Prostate gland (tissue), 2 donors: ENCODE results near the gene SORBS2. TPM values are rescaled to one million over a fixed set of nuclear protein-coding genes. Genes with fewer than 3 reads are reported as not detected.
A peak's percentile ranks its signal among the peaks of the same experiment; 100 is the strongest.

Experiments
- DNase-seq: peaks from one replicate; pipeline ENCODE4 v3.0.0-alpha.2; 2019; ENCODE audit warnings: low spot score
- H3K27ac ChIP-seq, 2 donors: fragments of 200-600 bp; sonication (generic); 2 replicates each; pipeline ENCODE4 v1.5.1; 2017 to 2019
- H3K27me3 ChIP-seq: fragments of 200-600 bp; sonication (generic); replicated peaks from 2 replicates; pipeline ENCODE4 v1.5.1; 2019; ENCODE audit not compliant: insufficient read depth
- H3K36me3 ChIP-seq, 2 donors: fragments of 200-600 bp; sonication (generic); 1 replicate in 1 of 2; 2 replicates in 1 of 2; pipeline versions ENCODE4 v1.5.1 to v1.8.1; 2017 to 2019
- H3K4me1 ChIP-seq: fragments of 200-600 bp; sonication (generic); replicated peaks from 2 replicates; pipeline ENCODE4 v1.5.1; 2019
- H3K4me3 ChIP-seq, 2 donors: fragments of 200-600 bp; sonication (generic); 2 replicates each; pipeline ENCODE4 v1.5.1; 2017 to 2019
- H3K9me3 ChIP-seq: fragments of 200-600 bp; sonication (generic); 2 replicates; pipeline ENCODE4 v1.5.1; 2017
- POLR2A ChIP-seq: fragments of 450-650 bp; IDR thresholded peaks from one replicate; pipeline ENCODE4 v1.6.1; 2016; ENCODE audit warnings: antibody characterized with exemption, mild to moderate bottlenecking
- POLR2AphosphoS5 ChIP-seq: sonication (generic); formaldehyde crosslinking; IDR thresholded peaks from one replicate; pipeline ENCODE4 v1.6.1; 2017; ENCODE audit warnings: antibody characterized with exemption
- WGBS: methylation state at CpG from one replicate; pipeline ENCODE4 v1.1.5; 2018; 5-methylcytosine and 5-hydroxymethylcytosine counted together
- intact Hi-C: fragments of 100-400 bp; cut with DNase I; formaldehyde crosslinking; loops from one replicate; pipeline ENCODE4 v1.14.2; 2022
- total RNA-seq, 2 donors: library from RNA; depleted of rRNA; stranded (reverse); fragments of >200 nt; gene quantifications; one replicate each; pipeline ENCODE4 v1.1.0, GENCODE V29; 2016
- TF ChIP-seq, protein P1 (sequence below), 4 experiments: fragments of 200-600 bp in 2 of 4; fragments of 450-650 bp in 2 of 4; sonication (generic) in 2 of 4; IDR thresholded peaks; 1 replicate in 3 of 4; 2 replicates in 1 of 4; pipeline ENCODE4 v1.5.1; 2016 to 2019; ENCODE audit warnings: antibody characterized with exemption in 4 of 4, mild to moderate bottlenecking in 2 of 4, moderate library complexity in 2 of 4

Gene SORBS2
- total RNA-seq, 2 donors from 2014 or later, result 175 to 242 TPM

DNA sequence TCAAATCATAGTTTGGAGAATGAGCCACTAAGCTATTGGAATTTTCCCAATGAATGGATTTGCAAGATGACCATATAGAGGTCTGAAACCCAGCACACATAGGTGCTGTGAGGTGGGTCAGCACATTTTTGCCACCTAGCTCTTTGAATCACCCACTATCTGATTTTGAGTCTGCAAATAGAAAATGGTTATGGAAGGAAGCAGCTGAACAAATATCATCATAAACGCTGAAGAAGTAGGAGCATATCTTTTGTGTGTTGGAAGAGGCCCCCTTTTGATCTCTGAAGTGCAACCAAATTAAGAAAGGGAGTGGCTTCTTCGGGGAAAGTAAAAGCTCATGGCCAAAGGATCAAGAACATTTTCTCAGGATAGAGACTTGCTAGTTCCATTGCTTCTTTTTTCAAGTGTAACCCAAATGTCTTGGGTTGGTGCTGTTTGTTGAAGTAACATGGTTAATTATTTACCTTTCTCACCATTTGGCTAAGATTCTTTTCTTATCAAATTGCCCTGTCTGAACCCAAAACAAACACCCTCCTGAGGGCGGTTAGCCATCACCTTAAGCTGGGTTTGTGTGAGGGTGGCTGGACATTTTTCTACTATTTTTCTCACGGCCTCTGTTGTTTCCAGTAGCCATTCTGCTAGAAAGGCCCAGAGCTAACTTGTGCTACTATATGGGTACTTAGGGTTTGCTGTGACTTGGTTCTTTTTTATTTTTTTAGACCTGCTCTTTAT lies 18.4 kb upstream of the SORBS2 start:
- Histone ChIP-seq H3K27me3 (no peaks in the 10 kb centered on the region), H3K27ac (no peak overlapping the region), H3K4me1 (no peaks in the 10 kb centered on the region), H3K9me3 (no peaks in the 10 kb centered on the region), H3K36me3 (no peaks in the 10 kb centered on the region), H3K4me3 (no peak overlapping the region)
- intact Hi-C loops, result no loop called here
- DNase-seq, result no peak
- WGBS, result 64% methylated on average over 4 of the region's 4 CpGs
- TF ChIP-seq, protein P1, sequence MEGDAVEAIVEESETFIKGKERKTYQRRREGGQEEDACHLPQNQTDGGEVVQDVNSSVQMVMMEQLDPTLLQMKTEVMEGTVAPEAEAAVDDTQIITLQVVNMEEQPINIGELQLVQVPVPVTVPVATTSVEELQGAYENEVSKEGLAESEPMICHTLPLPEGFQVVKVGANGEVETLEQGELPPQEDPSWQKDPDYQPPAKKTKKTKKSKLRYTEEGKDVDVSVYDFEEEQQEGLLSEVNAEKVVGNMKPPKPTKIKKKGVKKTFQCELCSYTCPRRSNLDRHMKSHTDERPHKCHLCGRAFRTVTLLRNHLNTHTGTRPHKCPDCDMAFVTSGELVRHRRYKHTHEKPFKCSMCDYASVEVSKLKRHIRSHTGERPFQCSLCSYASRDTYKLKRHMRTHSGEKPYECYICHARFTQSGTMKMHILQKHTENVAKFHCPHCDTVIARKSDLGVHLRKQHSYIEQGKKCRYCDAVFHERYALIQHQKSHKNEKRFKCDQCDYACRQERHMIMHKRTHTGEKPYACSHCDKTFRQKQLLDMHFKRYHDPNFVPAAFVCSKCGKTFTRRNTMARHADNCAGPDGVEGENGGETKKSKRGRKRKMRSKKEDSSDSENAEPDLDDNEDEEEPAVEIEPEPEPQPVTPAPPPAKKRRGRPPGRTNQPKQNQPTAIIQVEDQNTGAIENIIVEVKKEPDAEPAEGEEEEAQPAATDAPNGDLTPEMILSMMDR (IDR thresholded peaks at IDR 0.05), result no peak
- TF ChIP-seq POLR2AphosphoS5, result no peak

DNA sequence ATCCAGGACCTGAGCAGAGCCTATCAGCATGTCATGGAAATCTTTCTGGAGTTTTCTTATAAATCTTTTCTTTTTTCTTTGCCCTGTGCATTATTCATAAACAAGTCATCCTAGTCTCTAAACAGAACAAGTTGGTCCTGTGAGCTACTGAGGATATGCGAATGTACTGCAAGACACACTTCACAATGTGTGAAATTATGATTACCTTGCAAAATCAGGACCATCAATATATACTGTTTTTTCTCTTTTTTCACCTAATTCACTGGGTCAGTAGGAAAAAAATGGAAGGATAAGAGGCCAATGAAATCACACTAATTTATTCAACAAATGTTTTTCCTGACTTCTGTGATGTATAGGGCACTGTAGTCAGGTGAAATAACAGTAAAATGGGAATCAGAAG lies 14.4 kb upstream of the SORBS2 start:
- Histone ChIP-seq H3K9me3 (no peaks in the 10 kb centered on the region), H3K4me1 (no peaks in the 10 kb centered on the region), H3K4me3 (no peak overlapping the region), H3K27me3 (no peaks in the 10 kb centered on the region), H3K36me3 (no peaks in the 10 kb centered on the region), H3K27ac (no peak overlapping the region)
- intact Hi-C loops, result no loop called here
- TF ChIP-seq POLR2AphosphoS5 (no peak), POLR2A (no peak)
- TF ChIP-seq, protein P1 (IDR thresholded peaks at IDR 0.05), result no peak
- no peak for DNase-seq
- WGBS, result 0% methylated on average over 1 of the region's 1 CpG

DNA sequence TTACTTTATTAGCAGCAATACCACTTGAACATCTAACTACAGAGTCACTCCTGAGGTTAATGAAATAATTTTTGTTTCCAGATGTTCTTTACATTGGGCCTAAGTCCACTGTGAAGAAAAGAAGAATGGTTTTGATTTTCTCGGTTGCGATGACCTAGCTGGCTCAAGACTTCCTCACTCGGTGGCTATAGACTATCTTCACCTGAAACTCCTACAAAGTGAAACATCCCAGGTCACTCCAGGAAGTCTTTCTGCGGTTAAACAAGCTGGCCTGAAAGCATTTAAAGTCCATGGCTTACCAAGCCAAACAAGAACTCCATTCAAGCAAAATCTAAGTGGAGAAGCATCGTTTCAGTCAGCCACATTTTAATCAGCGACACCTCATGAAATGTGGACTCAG lies 13.7 kb upstream of the SORBS2 start:
- Histone ChIP-seq H3K9me3 (no peaks in the 10 kb centered on the region), H3K27ac (no peak overlapping the region), H3K36me3 (no peaks in the 10 kb centered on the region), H3K4me3 (no peak overlapping the region), H3K27me3 (no peaks in the 10 kb centered on the region), H3K4me1 (no peaks in the 10 kb centered on the region)
- WGBS, result 77% methylated on average over 6 of the region's 6 CpGs
- DNase-seq, result no peak
- no peak for TF ChIP-seq POLR2AphosphoS5
- TF ChIP-seq, protein P1 (IDR thresholded peaks at IDR 0.05), result no peak
- TF ChIP-seq POLR2A, result no peak
- intact Hi-C loops, result no loop called here

DNA sequence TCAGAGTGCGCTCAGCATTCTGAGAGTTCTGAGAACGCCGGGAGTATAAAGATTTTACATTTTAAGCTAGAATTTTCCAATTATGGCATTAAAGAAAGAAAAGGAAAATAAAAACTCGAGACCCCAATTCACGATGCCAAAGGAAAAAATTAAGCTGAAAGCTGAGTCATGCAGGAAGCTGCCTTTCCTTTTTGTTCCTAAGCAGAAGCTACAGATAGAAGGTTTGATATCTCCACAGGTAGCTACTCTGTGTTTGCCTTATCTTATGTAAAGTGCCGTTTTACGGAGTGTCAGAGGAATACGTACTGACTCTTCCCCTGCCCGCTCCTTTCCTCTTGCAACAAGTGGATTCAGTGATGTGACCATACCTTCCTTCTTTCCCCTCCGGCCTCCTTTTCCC lies 10.8 kb upstream of the SORBS2 start:
- Histone ChIP-seq H3K27ac (no peak overlapping the region), H3K4me3 (no peak overlapping the region), H3K9me3 (no peaks in the 10 kb centered on the region), H3K4me1 (no peaks in the 10 kb centered on the region), H3K36me3 (no peaks in the 10 kb centered on the region), H3K27me3 (no peaks in the 10 kb centered on the region)
- intact Hi-C loops, result no loop called here
- TF ChIP-seq POLR2A, result no peak
- TF ChIP-seq, protein P1 (IDR thresholded peaks at IDR 0.05), result no peak
- TF ChIP-seq POLR2AphosphoS5, result no peak
- DNase-seq, result no peak
- 76% methylated on average over 10 of the region's 10 CpGs for WGBS

DNA sequence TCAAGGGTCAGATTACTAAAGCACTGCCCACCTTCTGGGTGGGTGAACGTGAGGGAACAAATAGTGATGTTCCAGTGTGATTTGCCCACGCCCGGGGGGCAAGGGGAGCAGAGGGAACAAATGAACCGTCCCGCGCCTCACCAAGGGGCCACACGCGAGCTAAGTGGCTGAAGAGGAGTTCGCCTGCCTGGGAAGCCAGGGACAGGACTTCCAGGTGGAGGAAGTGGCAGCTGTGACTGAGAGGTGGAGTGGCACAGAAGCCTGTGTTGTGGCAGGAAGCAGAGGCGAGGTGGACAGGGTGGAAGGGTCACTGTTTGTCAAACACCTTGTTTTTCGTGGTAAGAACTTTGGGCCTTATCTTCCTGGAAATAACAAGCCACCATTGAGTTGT lies 9.0 kb upstream of the SORBS2 start:
- TF ChIP-seq, protein P1 (IDR thresholded peaks at IDR 0.05), result no peak
- TF ChIP-seq POLR2AphosphoS5, result no peak
- no peak for TF ChIP-seq POLR2A
- H3K4me3 ChIP-seq, result no peak overlapping the region
- H3K36me3 ChIP-seq, result no peaks in the 10 kb centered on the region
- H3K27ac ChIP-seq, result peak overlapping the region; percentile 20 to 44
- WGBS, result 96% methylated on average over 11 of the region's 11 CpGs
- no peak for DNase-seq
- no peaks in the 10 kb centered on the region for H3K27me3 ChIP-seq
- H3K9me3 ChIP-seq, result no peaks in the 10 kb centered on the region
- intact Hi-C loops, result no loop called here
- H3K4me1 ChIP-seq, result no peaks in the 10 kb centered on the region
